Stimulated activated CD4-positive, alpha-beta T cell treated with anti-CD3 and anti-CD28 coated beads, Interleukin-15, amount 100 ng/mL, for 1 hour (primary cell): ENCODE data around the gene FCGR3A.
"Not testable (repeated sequence)": the region's sequence is repeated elsewhere in the genome, so short reads cannot be mapped to it uniquely, and the experiment has no call there.

ENCODE experiments used
- DNase-seq, 2 donors: peaks; one replicate each; pipeline ENCODE4 v3.0.0-alpha.2; 2020; ENCODE audit warnings: low read depth in 1 of 2, low spot score in 1 of 2

The FCGR3A gene

GRCh38 chr1:161556990-161557389 is 7.4 kb upstream of the FCGR3A start:
- DNase-seq = not testable (repeated sequence)

- not testable (repeated sequence) for DNase-seq
Observed at GRCh38 chr1:161556143-161556542, 6.5 kb upstream of the FCGR3A start.

- DNase-seq = not testable (repeated sequence)
Observed at GRCh38 chr1:161554815-161555417, 5.3 kb upstream of the FCGR3A start.

DNA sequence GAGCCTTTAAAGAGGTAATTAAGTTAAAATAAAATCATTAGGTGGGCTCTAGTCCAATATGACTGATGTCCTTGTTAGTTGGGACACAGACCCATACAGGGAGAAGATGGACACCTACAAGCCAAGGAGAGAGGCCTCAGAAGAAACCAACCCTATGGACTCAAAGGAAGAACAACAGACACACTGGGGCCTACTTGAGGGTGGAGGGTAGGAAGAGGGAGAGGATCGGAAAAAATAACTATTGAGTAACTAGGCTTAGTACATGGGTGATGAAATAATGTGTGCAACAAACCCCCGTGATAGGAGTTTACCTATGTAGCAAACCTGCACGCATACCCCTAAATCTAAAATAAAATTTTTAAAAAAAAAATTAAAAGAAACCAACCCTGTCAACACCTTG is 4.7 kb upstream of the FCGR3A start:
- not testable (repeated sequence) for DNase-seq

DNA sequence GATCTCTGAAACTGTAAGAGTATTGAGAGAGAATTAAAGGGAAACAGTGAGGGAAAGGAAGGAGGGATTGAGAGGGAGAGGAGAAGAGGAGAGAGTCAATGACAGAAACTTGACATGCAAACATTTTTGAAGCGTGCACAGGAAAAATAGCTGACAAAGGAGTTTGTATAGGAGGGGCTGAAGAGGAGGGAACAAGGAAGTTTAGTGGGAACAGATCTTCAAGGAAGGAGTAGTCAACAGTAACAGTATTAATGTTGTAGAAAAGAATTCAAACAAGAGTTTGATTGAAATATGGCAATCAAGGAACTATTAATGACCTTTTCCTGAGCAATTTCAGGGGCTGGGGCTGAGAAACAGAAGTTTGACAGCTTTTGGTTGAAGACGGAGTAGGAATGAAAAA is 4.0 kb upstream of the FCGR3A start:
- not testable (repeated sequence) for DNase-seq

GRCh38 chr1:161550942-161551341 is 1.3 kb upstream of the FCGR3A start:
- DNase-seq = not testable (repeated sequence)

DNA sequence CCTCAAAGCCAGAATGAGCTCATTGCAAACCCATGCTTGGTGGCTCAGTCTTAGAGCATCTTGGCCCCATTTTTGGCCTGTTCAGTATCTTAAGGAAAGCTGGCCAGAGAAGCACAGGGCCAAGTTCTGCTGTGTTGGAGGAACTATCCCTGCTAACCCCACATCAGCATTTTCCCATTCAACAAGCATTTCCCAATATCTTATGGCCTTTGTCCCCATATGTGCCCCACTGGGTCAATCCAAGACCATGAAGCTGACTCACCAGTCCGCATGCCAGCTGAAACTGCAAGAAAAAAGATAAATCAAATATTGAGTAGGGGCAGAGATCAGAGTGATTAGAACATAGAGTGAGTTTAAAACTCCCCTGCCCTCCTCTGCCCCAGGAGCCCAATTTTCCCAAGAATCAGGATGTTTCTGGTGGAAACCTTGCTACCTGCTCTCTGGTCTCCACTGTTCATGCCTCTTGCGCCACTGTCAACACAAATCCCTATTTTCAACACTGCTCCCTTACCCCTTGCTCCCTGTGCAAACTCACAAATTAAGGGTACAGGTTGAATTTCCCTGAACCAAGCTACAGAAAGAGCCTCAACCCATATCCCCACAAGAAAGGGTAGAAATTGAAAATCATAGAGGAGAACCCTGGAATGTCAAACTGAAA is 740 bp downstream of the FCGR3A start:
- DNase-seq = not testable (repeated sequence)

- not testable (repeated sequence) for DNase-seq
Observed at GRCh38 chr1:161547995-161548741, 1.4 kb downstream of the FCGR3A start.

DNA sequence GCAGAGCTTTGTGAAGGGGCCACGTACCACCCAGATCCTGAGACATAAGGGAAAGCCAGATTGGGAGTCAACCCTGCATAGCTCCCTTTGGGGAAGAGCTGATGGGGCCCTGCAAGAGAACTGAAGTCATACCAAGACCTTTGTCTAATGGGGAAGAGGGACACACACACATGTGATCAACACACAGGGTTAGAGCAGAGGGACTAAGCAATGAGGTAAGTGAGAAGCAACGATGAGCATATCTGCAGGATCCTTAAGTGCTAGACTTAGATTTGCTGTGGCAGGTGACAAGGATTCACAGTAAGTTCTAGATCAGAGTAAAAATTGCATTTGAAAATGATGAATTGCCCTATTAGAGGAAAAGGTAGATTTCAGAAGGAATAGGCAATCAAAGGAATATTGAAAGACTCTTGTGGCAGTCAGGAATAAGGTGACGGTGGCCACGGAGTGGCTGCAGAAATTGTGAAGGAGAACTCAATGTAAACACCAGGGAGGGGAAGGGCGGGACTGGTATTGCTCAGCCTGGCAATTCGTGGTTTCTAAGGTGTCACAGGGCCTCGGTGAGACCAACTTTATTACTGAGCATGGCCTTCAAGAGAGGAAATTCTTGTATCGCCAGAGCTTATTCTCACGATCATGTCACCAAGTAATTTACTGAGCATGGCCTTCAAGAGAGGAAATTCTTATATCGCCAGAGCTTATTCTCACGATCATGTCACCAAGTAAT is 4.5 kb downstream of the FCGR3A start:
- DNase-seq = not testable (repeated sequence)

GRCh38 chr1:161543125-161543524 is 6.5 kb downstream of the FCGR3A start:
- not testable (repeated sequence) for DNase-seq

GRCh38 chr1:161542091-161542559 is 7.5 kb downstream of the FCGR3A start:
- DNase-seq = not testable (repeated sequence)

GRCh38 chr1:161540570-161540960 is 9.1 kb downstream of the FCGR3A start:
- DNase-seq = not testable (repeated sequence)

DNA sequence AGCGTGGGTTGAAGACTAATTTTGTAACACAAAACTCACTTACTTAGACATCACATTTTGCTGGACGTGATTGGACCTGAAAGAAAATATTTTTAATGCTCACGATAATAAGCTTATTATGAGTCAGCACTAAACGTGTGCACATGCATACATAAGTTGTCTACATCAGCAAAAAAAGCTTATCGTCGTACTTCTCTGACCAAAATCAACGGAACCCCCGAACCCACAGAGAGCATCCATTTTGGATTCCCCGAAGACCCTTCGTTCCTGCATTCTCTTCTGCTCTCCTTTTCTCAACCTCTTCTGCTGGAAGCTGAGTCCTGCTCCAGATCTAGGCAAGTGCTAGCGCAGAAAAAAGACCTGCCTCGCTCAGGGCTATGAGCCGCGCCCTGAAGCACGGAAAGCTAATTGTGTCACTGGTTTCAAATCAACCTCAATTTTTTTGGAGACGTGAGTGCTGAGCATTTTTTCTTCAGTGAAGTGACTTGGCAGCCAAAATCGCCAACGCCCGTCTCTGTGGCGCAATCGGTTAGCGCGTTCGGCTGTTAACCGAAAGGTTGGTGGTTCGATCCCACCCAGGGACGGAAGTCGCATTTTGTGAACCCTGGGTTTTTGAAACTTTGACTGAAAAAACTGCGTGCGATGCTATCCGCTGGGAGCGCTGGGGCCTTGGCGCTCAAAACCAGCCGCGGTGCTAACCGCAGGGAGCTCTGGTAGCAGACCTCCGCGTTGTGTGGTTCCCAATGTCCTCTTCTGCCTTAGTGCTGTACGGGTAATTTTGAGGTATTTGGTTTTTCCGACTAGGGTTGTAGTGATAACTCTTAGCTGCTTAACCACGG is 9.7 kb downstream of the FCGR3A start:
- peak; percentile 77 to 98 for DNase-seq

GRCh38 chr1:161538925-161539479 is 10.6 kb downstream of the FCGR3A start:
- not testable (repeated sequence) for DNase-seq

DNA sequence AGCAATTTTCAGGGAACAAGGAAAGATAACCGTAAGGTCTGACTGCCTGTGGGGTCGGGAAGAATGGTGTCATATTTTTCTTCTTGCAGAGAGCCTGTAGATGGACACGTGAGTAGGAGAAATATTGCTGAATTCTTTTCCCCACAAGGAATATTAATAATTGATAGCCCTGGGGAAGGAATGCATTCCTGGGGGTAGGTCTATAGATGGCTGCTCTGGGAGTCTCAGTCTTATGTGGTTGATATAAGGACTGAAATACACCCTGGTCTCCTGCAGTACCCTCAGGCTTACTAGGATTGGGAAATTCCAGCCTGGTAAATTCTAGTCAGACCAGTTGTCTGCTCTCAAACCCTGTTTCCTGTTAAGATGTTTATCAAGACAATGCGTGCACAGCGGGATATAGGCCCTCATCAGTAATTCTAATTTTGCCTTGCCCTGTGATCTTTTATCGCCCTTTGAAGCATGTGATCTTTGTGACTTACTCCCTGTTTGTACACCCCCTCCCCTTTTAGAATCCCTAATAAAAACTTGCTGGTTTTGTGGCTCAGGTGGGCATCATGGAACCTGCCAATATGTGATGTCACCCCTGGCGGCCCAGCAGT is 12.4 kb downstream of the FCGR3A start:
- DNase-seq = not testable (repeated sequence)

- DNase-seq = not testable (repeated sequence)
Observed at GRCh38 chr1:161532644-161533567, 16.7 kb downstream of the FCGR3A start.

DNA sequence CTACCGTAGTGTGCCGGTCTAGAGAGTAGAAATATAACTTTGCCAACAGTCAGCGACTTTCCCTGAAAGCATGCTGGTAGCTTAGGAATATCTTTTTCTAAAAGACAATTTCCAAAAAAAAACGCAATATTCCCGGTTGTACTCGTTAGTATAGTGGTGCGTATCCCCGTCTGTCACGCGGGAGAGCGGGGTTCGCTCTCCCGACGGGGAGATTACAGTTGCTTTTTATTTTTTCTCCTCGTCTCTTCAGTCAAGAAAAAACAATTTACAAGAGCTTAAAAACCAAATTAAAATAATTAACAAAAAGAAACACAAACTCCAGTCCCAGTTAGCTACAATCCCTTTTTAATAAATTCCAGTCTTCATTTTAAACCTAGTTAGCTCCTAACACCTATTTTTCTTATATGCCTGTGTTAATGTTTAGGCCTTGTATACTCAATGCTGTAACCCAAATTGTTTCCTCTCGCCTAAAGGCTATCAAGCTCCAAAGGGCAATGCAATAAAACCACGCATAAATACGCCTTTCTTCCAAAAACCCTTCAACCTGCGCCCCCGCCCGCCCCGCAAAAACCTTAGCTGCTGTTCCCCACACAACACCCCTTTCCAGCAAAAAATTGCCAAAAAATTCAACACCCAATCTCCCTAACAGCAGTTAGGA is 17.5 kb downstream of the FCGR3A start:
- no peak for DNase-seq
